Muscle layer of duodenum (tissue), 2 donors: ENCODE data around the gene ZNF202.
A peak's percentile ranks its signal among the peaks of the same experiment; 100 is the strongest.

Experiments
- H3K27ac ChIP-seq: one replicate; pipeline ENCODE4 v1.7.0; 2013; ENCODE audit warnings: mild to moderate bottlenecking, low read length
- H3K27me3 ChIP-seq: one replicate; pipeline ENCODE4 v1.7.0; 2013; ENCODE audit warnings: low read depth, mild to moderate bottlenecking, control low read depth, low read length
- H3K36me3 ChIP-seq, 2 donors: one replicate each; pipeline ENCODE4 v1.7.0; 2013; ENCODE audit warnings: low read length in 2 of 2, control low read depth in 1 of 2, mild to moderate bottlenecking in 1 of 2; ENCODE audit not compliant: insufficient read depth in 2 of 2, control insufficient read depth in 1 of 2
- H3K4me1 ChIP-seq, 2 donors: one replicate each; pipeline ENCODE4 v1.7.0; 2013; ENCODE audit warnings: low read length in 2 of 2, mild to moderate bottlenecking in 2 of 2, control low read depth in 1 of 2, moderate library complexity in 1 of 2; ENCODE audit not compliant: insufficient read depth in 2 of 2, control insufficient read depth in 1 of 2
- H3K4me3 ChIP-seq, 2 donors: one replicate each; pipeline ENCODE4 v1.7.0; 2013; ENCODE audit warnings: low read length in 2 of 2, low read depth in 1 of 2, mild to moderate bottlenecking in 1 of 2
- H3K9me3 ChIP-seq, 2 donors: one replicate each; pipeline ENCODE4 v1.7.0; 2013; ENCODE audit warnings: low read length in 2 of 2, control low read depth in 1 of 2, mild to moderate bottlenecking in 1 of 2; ENCODE audit not compliant: control insufficient read depth in 1 of 2
- donor health status: healthy.

ZNF202 gene

GRCh38 chr11:123741159-123742030 is at the start of gene ZNF202:
ZNF202 (minus strand) TSS chr11:123741660; CDS start chr11:123730888, 10,772 bp downstream.
- Histone ChIP-seq H3K27ac (peak within 1 kb of the TSS; percentile 45), H3K36me3 (no peaks in the 10 kb centered on the region)

GRCh38 chr11:123783536-123783935 is 42.1 kb upstream of the ZNF202 start:
- Histone ChIP-seq H3K36me3 (no peaks in the 10 kb centered on the region), H3K27me3 (no peaks in the 10 kb centered on the region), H3K27ac (no peak overlapping the region), H3K9me3 (no peaks in the 10 kb centered on the region), H3K4me1 (no peaks in the 10 kb centered on the region), H3K4me3 (no peak overlapping the region)

More at GRCh38 chr11:123741159-123742030, at the start of gene ZNF202:
- Histone ChIP-seq H3K4me3 (peak within 1 kb of the TSS; percentile 88 to 98), H3K4me1 (peaks cover 7 to 22% of the 10 kb centered on the region in 2 donors), H3K27me3 (no peaks in the 10 kb centered on the region), H3K9me3 (no peaks in the 10 kb centered on the region)

GRCh38 chr11:123778511-123778910 is 37.1 kb upstream of the ZNF202 start:
- no peaks in the 10 kb centered on the region for H3K4me1 ChIP-seq
- H3K36me3 ChIP-seq, result no peaks in the 10 kb centered on the region
- no peaks in the 10 kb centered on the region for H3K27me3 ChIP-seq
- H3K27ac ChIP-seq, result no peak overlapping the region
- H3K9me3 ChIP-seq, result no peaks in the 10 kb centered on the region
- H3K4me3 ChIP-seq, result no peak overlapping the region

- Histone ChIP-seq H3K4me3 (no peak overlapping the region), H3K4me1 (no peaks in the 10 kb centered on the region), H3K9me3 (no peaks in the 10 kb centered on the region), H3K36me3 (no peaks in the 10 kb centered on the region), H3K27me3 (no peaks in the 10 kb centered on the region), H3K27ac (no peak overlapping the region)
Observed at GRCh38 chr11:123775715-123776549, 34.5 kb upstream of the ZNF202 start.

GRCh38 chr11:123775289-123775688 is 33.8 kb upstream of the ZNF202 start:
- no peaks in the 10 kb centered on the region for H3K9me3 ChIP-seq
- H3K4me3 ChIP-seq, result no peak overlapping the region
- no peaks in the 10 kb centered on the region for H3K4me1 ChIP-seq
- no peaks in the 10 kb centered on the region for H3K36me3 ChIP-seq
- H3K27me3 ChIP-seq, result no peaks in the 10 kb centered on the region
- H3K27ac ChIP-seq, result no peak overlapping the region

- Histone ChIP-seq H3K4me3 (no peak overlapping the region), H3K4me1 (no peaks in the 10 kb centered on the region), H3K36me3 (no peaks in the 10 kb centered on the region), H3K27me3 (no peaks in the 10 kb centered on the region), H3K27ac (no peak overlapping the region), H3K9me3 (no peaks in the 10 kb centered on the region)
Observed at GRCh38 chr11:123773959-123774358, 32.5 kb upstream of the ZNF202 start.

GRCh38 chr11:123773026-123773425 is 31.6 kb upstream of the ZNF202 start:
- Histone ChIP-seq H3K4me3 (no peak overlapping the region), H3K36me3 (no peaks in the 10 kb centered on the region), H3K9me3 (no peaks in the 10 kb centered on the region)

GRCh38 chr11:123771664-123772063 is 30.2 kb upstream of the ZNF202 start:
- Histone ChIP-seq H3K4me1 (no peaks in the 10 kb centered on the region), H3K27ac (no peak overlapping the region), H3K4me3 (no peak overlapping the region), H3K27me3 (no peaks in the 10 kb centered on the region), H3K36me3 (no peaks in the 10 kb centered on the region), H3K9me3 (no peaks in the 10 kb centered on the region)

More at GRCh38 chr11:123773026-123773425, 31.6 kb upstream of the ZNF202 start:
- Histone ChIP-seq H3K4me1 (no peaks in the 10 kb centered on the region), H3K27ac (no peak overlapping the region), H3K27me3 (no peaks in the 10 kb centered on the region)

GRCh38 chr11:123770712-123771111 is 29.3 kb upstream of the ZNF202 start:
- no peaks in the 10 kb centered on the region for H3K27me3 ChIP-seq
- H3K27ac ChIP-seq, result no peak overlapping the region
- no peak overlapping the region for H3K4me3 ChIP-seq
- no peaks in the 10 kb centered on the region for H3K9me3 ChIP-seq
- H3K4me1 ChIP-seq, result no peaks in the 10 kb centered on the region
- H3K36me3 ChIP-seq, result no peaks in the 10 kb centered on the region

- no peaks in the 10 kb centered on the region for H3K27me3 ChIP-seq
Observed at GRCh38 chr11:123765601-123766000, 24.1 kb upstream of the ZNF202 start.

GRCh38 chr11:123762422-123762821 is 21.0 kb upstream of the ZNF202 start:
- Histone ChIP-seq H3K27me3 (no peaks in the 10 kb centered on the region), H3K9me3 (peaks cover 10 to 14% of the 10 kb centered on the region in 2 donors), H3K27ac (no peak overlapping the region)

More at GRCh38 chr11:123765601-123766000, 24.1 kb upstream of the ZNF202 start:
- H3K27ac ChIP-seq, result no peak overlapping the region
- no peak overlapping the region for H3K4me3 ChIP-seq
- peaks cover 10 to 14% of the 10 kb centered on the region in 2 donors for H3K9me3 ChIP-seq
- H3K36me3 ChIP-seq, result no peaks in the 10 kb centered on the region
- no peaks in the 10 kb centered on the region for H3K4me1 ChIP-seq

More at GRCh38 chr11:123762422-123762821, 21.0 kb upstream of the ZNF202 start:
- no peak overlapping the region for H3K4me3 ChIP-seq
- no peaks in the 10 kb centered on the region for H3K36me3 ChIP-seq
- H3K4me1 ChIP-seq, result no peaks in the 10 kb centered on the region
